AG04450 (cell line): Measurements from ENCODE around the gene CFAP20DC. TPM values are rescaled to one million over a fixed set of nuclear protein-coding genes. Genes with fewer than 3 reads are reported as not detected.

Source experiments
- CTCF ChIA-PET: fragments of 300-600, 350-600 bp; formaldehyde crosslinking; extraction: SDS; loops from one replicate; lab custom pipeline; 2022; ENCODE audit warnings: antibody characterized with exemption, inconsistent platforms; lab: Charles Lee
- POLR2A ChIA-PET: fragments of 350-600 bp; formaldehyde crosslinking; extraction: SDS; loops from one replicate; lab custom pipeline; 2021; ENCODE audit warnings: antibody characterized with exemption, inconsistent platforms; lab: Yijun Ruan, JAX
- DNase-seq: peaks from one replicate; pipeline ENCODE4 v3.0.0-alpha.2; 2011; ENCODE audit warnings: low read depth, low spot score
- H3K27ac ChIP-seq: one replicate; pipeline ENCODE4 v1.5.1; 2012; ENCODE audit warnings: low read depth, low read length, control low read depth
- H3K27me3 ChIP-seq: one replicate; pipeline ENCODE4 v1.6.0; 2012; ENCODE audit warnings: low read length; ENCODE audit not compliant: control insufficient read depth, insufficient read depth
- H3K4me3 ChIP-seq: 2 replicates; pipeline ENCODE4 v1.5.1; 2011; ENCODE audit warnings: mild to moderate bottlenecking, low read depth, low read length, control low read depth
- H3K9me3 ChIP-seq: 2 replicates; pipeline ENCODE4 v1.5.1; 2012; ENCODE audit warnings: low read length; ENCODE audit not compliant: control insufficient read depth, insufficient read depth
- polyA plus RNA-seq: library from polyadenylated mRNA; depleted of rRNA; stranded (reverse); fragments of >200 nt; gene quantifications from 2 replicates; pipeline ENCODE4 v1.2.3, GENCODE V29; 2011
- TF ChIP-seq, protein P1 (sequence below): IDR thresholded peaks from 2 replicates; pipeline ENCODE4 v1.5.1; 2011; ENCODE audit warnings: low read depth, low read length, control low read depth, inconsistent platforms

The CFAP20DC gene
- polyA plus RNA-seq, 1 experiment, result 3.5 TPM

DNA sequence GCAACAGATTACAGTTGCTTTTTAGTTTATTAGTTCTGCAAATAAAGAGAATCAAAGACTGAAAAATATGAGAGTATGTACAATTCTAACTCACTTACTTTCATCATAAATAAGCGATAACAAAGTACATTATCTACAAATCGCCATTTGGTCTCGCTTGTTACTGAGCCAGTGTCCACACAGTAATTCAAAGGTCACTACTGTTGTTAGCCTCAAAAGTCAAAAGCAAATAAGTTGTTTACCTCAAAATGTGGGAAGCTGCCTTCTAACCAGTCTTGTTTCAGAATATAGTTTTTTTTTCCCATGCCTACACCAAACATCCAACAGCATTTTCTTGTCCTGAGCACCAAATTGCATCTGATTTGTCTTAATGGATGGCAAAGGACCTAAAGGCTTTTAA, 255.9 kb downstream of the CFAP20DC start:
- no peaks in the 10 kb centered on the region for H3K27me3 ChIP-seq
- DNase-seq, result no peak
- ChIA-PET CTCF (no interaction called here), POLR2A (interaction anchor here (0.6 kb wide), 1 partner anchor 28 kb away, joined by 4 read pairs; no protein-coding TSS in a partner anchor)
- no peak overlapping the region for H3K4me3 ChIP-seq
- no peaks in the 10 kb centered on the region for H3K9me3 ChIP-seq
- TF ChIP-seq, protein P1, sequence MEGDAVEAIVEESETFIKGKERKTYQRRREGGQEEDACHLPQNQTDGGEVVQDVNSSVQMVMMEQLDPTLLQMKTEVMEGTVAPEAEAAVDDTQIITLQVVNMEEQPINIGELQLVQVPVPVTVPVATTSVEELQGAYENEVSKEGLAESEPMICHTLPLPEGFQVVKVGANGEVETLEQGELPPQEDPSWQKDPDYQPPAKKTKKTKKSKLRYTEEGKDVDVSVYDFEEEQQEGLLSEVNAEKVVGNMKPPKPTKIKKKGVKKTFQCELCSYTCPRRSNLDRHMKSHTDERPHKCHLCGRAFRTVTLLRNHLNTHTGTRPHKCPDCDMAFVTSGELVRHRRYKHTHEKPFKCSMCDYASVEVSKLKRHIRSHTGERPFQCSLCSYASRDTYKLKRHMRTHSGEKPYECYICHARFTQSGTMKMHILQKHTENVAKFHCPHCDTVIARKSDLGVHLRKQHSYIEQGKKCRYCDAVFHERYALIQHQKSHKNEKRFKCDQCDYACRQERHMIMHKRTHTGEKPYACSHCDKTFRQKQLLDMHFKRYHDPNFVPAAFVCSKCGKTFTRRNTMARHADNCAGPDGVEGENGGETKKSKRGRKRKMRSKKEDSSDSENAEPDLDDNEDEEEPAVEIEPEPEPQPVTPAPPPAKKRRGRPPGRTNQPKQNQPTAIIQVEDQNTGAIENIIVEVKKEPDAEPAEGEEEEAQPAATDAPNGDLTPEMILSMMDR, result no peak
- H3K27ac ChIP-seq, result no peak overlapping the region

DNA sequence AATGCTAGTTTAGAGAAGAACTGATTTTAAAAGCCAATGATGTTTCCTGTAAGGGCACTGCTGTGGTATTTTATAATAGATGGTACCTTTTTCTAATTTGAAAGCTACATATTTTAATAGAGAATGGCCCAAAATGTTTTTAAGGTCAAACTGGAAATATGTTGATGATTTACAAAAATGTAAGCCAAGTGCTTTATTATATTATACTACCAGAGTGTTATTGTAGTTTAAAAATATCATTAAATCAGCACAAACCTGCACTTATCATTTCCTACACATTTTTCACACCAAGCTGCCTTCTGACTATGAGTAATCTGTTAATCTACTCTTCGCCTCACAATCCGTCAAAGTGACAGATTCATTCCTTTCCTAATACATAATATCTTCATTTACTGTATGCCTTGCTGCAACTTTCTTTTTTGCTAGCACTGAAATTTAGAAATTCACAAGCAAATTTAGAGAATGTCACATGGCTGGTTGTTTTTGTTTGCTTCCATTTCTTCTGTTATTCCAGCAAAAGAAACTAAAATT, 256.8 kb downstream of the CFAP20DC start:
- no peaks in the 10 kb centered on the region for H3K9me3 ChIP-seq
- H3K4me3 ChIP-seq, result no peak overlapping the region
- ChIA-PET POLR2A (no interaction called here), CTCF (interaction anchor here (0.5 to 1.0 kb wide), 2 partner anchors 31 to 201 kb away, joined by 3 read pairs; no protein-coding TSS in a partner anchor)
- H3K27ac ChIP-seq, result no peak overlapping the region
- TF ChIP-seq, protein P1, result no peak
- H3K27me3 ChIP-seq, result no peaks in the 10 kb centered on the region
- DNase-seq, result no peak

DNA sequence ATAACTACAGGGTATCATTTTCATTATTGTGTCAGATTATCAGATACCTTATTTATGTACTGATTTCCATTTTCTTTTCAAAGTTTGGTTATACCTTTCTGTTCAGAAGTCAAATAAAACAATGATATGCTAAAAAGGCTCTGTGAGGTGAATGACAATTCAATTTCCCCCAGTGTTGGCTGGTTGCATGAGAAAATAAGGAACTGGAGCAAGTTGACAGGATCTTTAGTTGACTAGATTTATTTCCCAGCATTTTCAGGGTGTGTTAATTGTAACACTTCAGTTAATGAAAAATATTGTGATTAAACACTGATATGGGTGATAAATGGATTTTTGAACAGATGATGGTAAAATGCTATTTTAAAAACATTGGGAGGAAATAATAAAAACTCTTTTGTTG, 260.4 kb downstream of the CFAP20DC start:
- no peaks in the 10 kb centered on the region for H3K9me3 ChIP-seq
- no peak for DNase-seq
- no peak overlapping the region for H3K4me3 ChIP-seq
- POLR2A ChIA-PET, result no interaction called here
- TF ChIP-seq, protein P1, result no peak
- CTCF ChIA-PET, result no interaction called here
- H3K27ac ChIP-seq, result no peak overlapping the region
- H3K27me3 ChIP-seq, result no peaks in the 10 kb centered on the region

DNA sequence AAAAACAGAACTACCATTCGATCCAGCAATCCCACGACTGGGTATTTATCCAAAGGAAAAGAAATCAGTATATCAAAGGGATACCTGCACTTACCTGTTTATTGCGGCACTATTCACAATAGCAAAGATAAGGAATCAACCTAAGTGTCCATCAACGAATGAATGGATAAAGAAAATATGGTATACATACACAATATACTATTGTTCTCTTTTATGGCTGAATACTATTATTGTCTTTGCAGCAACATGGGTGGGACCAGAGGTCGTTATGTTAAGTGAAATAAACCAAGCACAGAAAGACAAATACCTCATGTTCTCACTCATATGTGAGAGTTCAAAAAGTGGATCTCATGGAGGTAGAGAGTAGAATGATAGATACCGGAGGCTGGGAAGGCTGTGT, 264.9 kb downstream of the CFAP20DC start:
- no peak for DNase-seq
- CTCF ChIA-PET, result no interaction called here
- no peaks in the 10 kb centered on the region for H3K9me3 ChIP-seq
- no peak overlapping the region for H3K27ac ChIP-seq
- H3K27me3 ChIP-seq, result no peaks in the 10 kb centered on the region
- POLR2A ChIA-PET, result no interaction called here
- TF ChIP-seq, protein P1, result no peak
- H3K4me3 ChIP-seq, result no peak overlapping the region

DNA sequence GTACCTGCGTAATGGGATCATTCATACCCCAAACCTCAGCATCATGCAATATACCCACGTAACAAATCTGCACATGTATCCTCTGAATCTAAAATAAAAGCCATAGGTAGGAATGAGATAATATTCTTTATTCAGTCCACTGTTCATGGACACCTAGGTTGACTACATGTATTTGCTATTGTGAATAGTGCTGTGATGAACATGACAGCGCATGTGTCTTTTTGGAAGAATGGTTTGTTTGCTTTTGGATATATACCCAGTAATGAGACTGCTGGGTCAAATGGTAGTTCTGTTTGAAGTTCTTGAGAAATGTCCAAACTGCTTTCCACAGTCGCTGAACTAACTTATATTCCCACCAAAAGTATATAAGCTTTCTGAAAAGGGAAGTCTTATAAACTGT, 265.4 kb downstream of the CFAP20DC start:
- H3K4me3 ChIP-seq, result no peak overlapping the region
- CTCF ChIA-PET, result no interaction called here

More for the DNA sequence above, 265.4 kb downstream of the CFAP20DC start:
- TF ChIP-seq, protein P1, result no peak
- H3K9me3 ChIP-seq, result no peaks in the 10 kb centered on the region
- no peak for DNase-seq
- no peaks in the 10 kb centered on the region for H3K27me3 ChIP-seq
- POLR2A ChIA-PET, result no interaction called here
- no peak overlapping the region for H3K27ac ChIP-seq
